Upper lobe of left lung (tissue), 6 donors: ENCODE results near the gene SCG2. TPM values are rescaled to one million over a fixed set of nuclear protein-coding genes. Genes with fewer than 3 reads are reported as not detected.

ENCODE experiments used
- ATAC-seq, 2 donors: fragments of 200-7000 bp; cut with Tn5 transposase; one replicate each; pipeline ENCODE4 v1.9.1; 2022; ENCODE audit warnings: mild to moderate bottlenecking in 2 of 2, moderate library complexity in 2 of 2; ENCODE audit not compliant: low FRiP score in 2 of 2
- DNase-seq, 2 donors: peaks; one replicate each; pipeline ENCODE4 v3.0.0-alpha.2; 2019 to 2020
- H3K27ac ChIP-seq, 4 donors: fragments of 200-600 bp; sonication (generic); one replicate each; pipeline ENCODE4 v1.5.1; 2016 to 2019
- H3K27me3 ChIP-seq, 4 donors: fragments of 200-600 bp; sonication (generic); one replicate each; pipeline ENCODE4 v1.5.1; 2017 to 2019
- H3K36me3 ChIP-seq, 4 donors: fragments of 200-600 bp; sonication (generic); one replicate each; pipeline ENCODE4 v1.5.1; 2016 to 2019
- H3K4me1 ChIP-seq, 4 donors: fragments of 200-600 bp; sonication (generic); one replicate each; pipeline ENCODE4 v1.5.1; 2018 to 2019
- H3K4me3 ChIP-seq, 4 donors: fragments of 200-600 bp; sonication (generic); one replicate each; pipeline ENCODE4 v1.5.1; 2017 to 2019; ENCODE audit warnings: mild to moderate bottlenecking in 2 of 4, moderate library complexity in 1 of 4
- H3K9me3 ChIP-seq, 4 donors: fragments of 200-600 bp; sonication (generic); one replicate each; pipeline ENCODE4 v1.5.1; 2018 to 2019
- CTCF ChIP-seq, 6 experiments: fragments of 450-650 bp in 4 of 6; fragments of 200-600 bp in 2 of 6; sonication (generic) in 2 of 6; IDR thresholded peaks; one replicate each; pipeline ENCODE4 v1.5.1; 2016 to 2019; ENCODE audit warnings: antibody characterized with exemption in 6 of 6
- EP300 ChIP-seq, 4 donors: sonication (generic); formaldehyde crosslinking; IDR thresholded peaks; one replicate each; pipeline ENCODE4 v1.5.1; 2017; ENCODE audit warnings: antibody characterized with exemption in 4 of 4, control low read depth in 2 of 4
- POLR2A ChIP-seq, 4 donors: fragments of 450-650 bp; IDR thresholded peaks; one replicate each; pipeline ENCODE4 v1.5.1; 2016 to 2017; ENCODE audit warnings: antibody characterized with exemption in 4 of 4, mild to moderate bottlenecking in 2 of 4
- POLR2AphosphoS5 ChIP-seq, 2 donors: sonication (generic); formaldehyde crosslinking; IDR thresholded peaks; one replicate each; pipeline ENCODE4 v1.5.1; 2017; ENCODE audit warnings: antibody characterized with exemption in 2 of 2
- WGBS, 2 donors: methylation state at CpG; one replicate each; pipeline ENCODE4 v1.1.5; 2017 to 2018; 5-methylcytosine and 5-hydroxymethylcytosine counted together
- total RNA-seq, 6 donors: library from RNA; depleted of rRNA in 4 of 6; stranded (reverse); fragments of >200 nt in 4 of 6; gene quantifications; one replicate each; pipeline versions ENCODE4 v1.1.0 to v1.2.1, GENCODE V29; 2016 to 2021
- donor health status: DM: no; HTN: no; CAD: no; lungs with moderate emphysema.
- donor health status: DM: no; HTN: yes; CAD: no; lungs with severe emphysema.

SCG2 gene
- total RNA-seq, 6 donors from 2014 or later, result 0.15 to 0.79 (median 0.44) TPM; not detected in 1

- WGBS, 2 donors, result 63 to 76% methylated on average over 7 of the region's 7 CpGs
- TF ChIP-seq POLR2A (IDR thresholded peaks at IDR 0.05) (no peak), POLR2AphosphoS5 (IDR thresholded peaks at IDR 0.05) (no peak), EP300 (IDR thresholded peaks at IDR 0.05) (no peak), CTCF (IDR thresholded peaks at IDR 0.05) (no peak)
- Histone ChIP-seq H3K27ac (no peak overlapping the region), H3K36me3 (no peaks in the 10 kb centered on the region), H3K9me3 (no peaks in the 10 kb centered on the region), H3K4me1 (no peaks in the 10 kb centered on the region), H3K4me3 (no peak overlapping the region), H3K27me3 (no peaks in the 10 kb centered on the region)
- DNase-seq (no peak), ATAC-seq (no peak)
Measured at GRCh38 chr2:223621901-223622300, 19.7 kb upstream of the SCG2 start.

- Histone ChIP-seq H3K27me3 (no peaks in the 10 kb centered on the region), H3K9me3 (no peaks in the 10 kb centered on the region), H3K4me1 (no peaks in the 10 kb centered on the region), H3K27ac (no peak overlapping the region), H3K36me3 (no peaks in the 10 kb centered on the region), H3K4me3 (no peak overlapping the region)
- ATAC-seq, result no peak
- TF ChIP-seq EP300 (IDR thresholded peaks at IDR 0.05) (no peak), POLR2A (IDR thresholded peaks at IDR 0.05) (no peak), POLR2AphosphoS5 (IDR thresholded peaks at IDR 0.05) (no peak), CTCF (IDR thresholded peaks at IDR 0.05) (no peak)
- 71 to 74% methylated on average over 7 of the region's 7 CpGs for WGBS, 2 donors
- DNase-seq, result peak in 1 of 2 donors; percentile 48
Measured at GRCh38 chr2:223619486-223620129, 17.4 kb upstream of the SCG2 start.

GRCh38 chr2:223618172-223619035 lies 16.2 kb upstream of the SCG2 start:
- DNase-seq (no peak), ATAC-seq (no peak)
- Histone ChIP-seq H3K36me3 (no peaks in the 10 kb centered on the region), H3K27me3 (no peaks in the 10 kb centered on the region), H3K27ac (no peak overlapping the region), H3K4me1 (peaks cover 0 to 4% (median under 1%) of the 10 kb centered on the region in 4 donors), H3K9me3 (no peaks in the 10 kb centered on the region), H3K4me3 (no peak overlapping the region)
- TF ChIP-seq POLR2A (IDR thresholded peaks at IDR 0.05), result no peak
- no peak for TF ChIP-seq POLR2AphosphoS5 (IDR thresholded peaks at IDR 0.05)
- no peak for TF ChIP-seq CTCF (IDR thresholded peaks at IDR 0.05)
- TF ChIP-seq EP300 (IDR thresholded peaks at IDR 0.05), result no peak
- 34 to 36% methylated on average over 13 of the region's 13 CpGs for WGBS, 2 donors

- H3K4me1 ChIP-seq, result peaks cover 0 to 13% (median 2%) of the 10 kb centered on the region in 4 donors
- no peak for DNase-seq
- no peak overlapping the region for H3K4me3 ChIP-seq
- no peaks in the 10 kb centered on the region for H3K27me3 ChIP-seq
- H3K9me3 ChIP-seq, result no peaks in the 10 kb centered on the region
- TF ChIP-seq CTCF (IDR thresholded peaks at IDR 0.05) (no peak), EP300 (IDR thresholded peaks at IDR 0.05) (no peak), POLR2A (IDR thresholded peaks at IDR 0.05) (no peak), POLR2AphosphoS5 (IDR thresholded peaks at IDR 0.05) (no peak)
- H3K27ac ChIP-seq, result no peak overlapping the region
- no peak for ATAC-seq
- WGBS, 2 donors, result 77 to 93% methylated on average over 1 of the region's 1 CpG
- H3K36me3 ChIP-seq, result no peaks in the 10 kb centered on the region
Measured at GRCh38 chr2:223614534-223614933, 12.4 kb upstream of the SCG2 start.
